H1 (cell line): ENCODE measurements around the gene MBD5. TPM values are rescaled to one million over a fixed set of nuclear protein-coding genes. Genes with fewer than 3 reads are reported as not detected.

Source experiments
- ATF3 ChIP-seq: IDR thresholded peaks from 2 replicates; pipeline ENCODE4 v1.6.1; 2011; ENCODE audit warnings: low read depth, mild to moderate bottlenecking, low read length; ENCODE audit not compliant: insufficient read depth
- CHD7 ChIP-seq: fragments of 300-600 bp; sonication (generic); IDR thresholded peaks from 2 replicates; pipeline ENCODE4 v1.7.1; 2012; ENCODE audit warnings: low read length, moderate library complexity, mild to moderate bottlenecking, inconsistent platforms; ENCODE audit not compliant: insufficient replicate concordance
- EP300 ChIP-seq, 2 experiments: IDR thresholded peaks; 1 replicate in 1 of 2; 2 replicates in 1 of 2; pipeline ENCODE4 v1.6.1; 2011 to 2012; ENCODE audit warnings: low read depth in 2 of 2, low read length in 2 of 2, mild to moderate bottlenecking in 2 of 2, borderline replicate concordance in 1 of 2, inconsistent platforms in 1 of 2, moderate library complexity in 1 of 2
- GABPA ChIP-seq: IDR thresholded peaks from 2 replicates; pipeline ENCODE4 v1.6.1; 2011; ENCODE audit warnings: mild to moderate bottlenecking, low read length, moderate library complexity, borderline replicate concordance; ENCODE audit not compliant: insufficient read depth
- NANOG ChIP-seq: IDR thresholded peaks from 2 replicates; pipeline ENCODE4 v1.6.1; 2011; ENCODE audit warnings: low read length, low read depth, mild to moderate bottlenecking, inconsistent platforms; ENCODE audit not compliant: insufficient read depth, poor library complexity, severe bottlenecking
- PHF8 ChIP-seq: fragments of 200-600 bp; sonication (generic); conservative IDR thresholded peaks from 2 replicates; pipeline ENCODE4 v1.7.1; 2012; ENCODE audit warnings: low read depth, mild to moderate bottlenecking, inconsistent platforms, low read length, moderate library complexity
- SP1 ChIP-seq: IDR thresholded peaks from 2 replicates; pipeline ENCODE4 v1.6.1; 2011; ENCODE audit warnings: low read depth, low read length
- SP2 ChIP-seq: IDR thresholded peaks from 2 replicates; pipeline ENCODE4 v1.6.1; 2012; ENCODE audit warnings: mild to moderate bottlenecking, low read length, inconsistent platforms
- TBP ChIP-seq: IDR thresholded peaks from 2 replicates; pipeline ENCODE4 v1.6.1; 2011; ENCODE audit warnings: low read depth, low read length, improper control_type of control experiment
- polyA plus RNA-seq, 7 experiments: library from polyadenylated mRNA; depleted of rRNA in 3 of 7; stranded (reverse) in 5 of 7; unstranded in 2 of 7; fragments of >200 nt in 5 of 7; fragments of 200-250 nt in 2 of 7; gene quantifications; 1 replicate in 5 of 7; 2 replicates in 1 of 7; 4 replicates in 1 of 7; pipeline versions ENCODE4 v1.2.1 to v1.2.3, GENCODE V29; 2011 to 2013; ENCODE audit warnings: missing spikeins in 2 of 7, mixed read lengths in 2 of 7
- total RNA-seq: library from RNA; stranded (reverse); fragmentation: NEBNext Ultra II Directional; extraction: Animal tissue kit (Norgen Biotek cat#: 25700); gene quantifications from 2 replicates; pipeline ENCODE4 v1.2.1, GENCODE V29; 2021

The MBD5 gene
- total and polyA plus RNA-seq, 2 of the 8 experiments (the other 6 are each of a cell fraction or from before 2014, with no cell fraction given) = 9.7 to 29.4 TPM

GRCh38 chr2:148517296-148517695 lies 496.4 kb downstream of the MBD5 start (continued):
- TF ChIP-seq CHD7 (no peak), SP1 (no peak), ATF3 (no peak), PHF8 (no peak), NANOG (no peak), TBP (no peak), SP2 (no peak), GABPA (no peak), EP300 (IDR thresholded peaks at IDR 0.05; ENCODE audit: borderline replicate concordance in 1 of 2, low read depth in 2 of 2, low read length in 2 of 2) (no peak)
